Head of caudate nucleus (tissue), 42 donors: ENCODE data around the gene ADAM12.
"Not testable (repeated sequence)": the region's sequence is repeated elsewhere in the genome, so short reads cannot be mapped to it uniquely, and the experiment has no call there.

ENCODE experiments used
- DNase-seq, 42 donors: peaks; one replicate each; pipeline versions ENCODE4 v3.0.0 to v3.0.0-alpha.2; 2020 to 2021; ENCODE audit warnings: mixed read lengths in 7 of 42
- intact Hi-C: fragments of 100-400 bp; cut with DNase I; formaldehyde crosslinking; loops from one replicate; pipeline ENCODE4 v1.15.0; 2022

The ADAM12 gene

DNA sequence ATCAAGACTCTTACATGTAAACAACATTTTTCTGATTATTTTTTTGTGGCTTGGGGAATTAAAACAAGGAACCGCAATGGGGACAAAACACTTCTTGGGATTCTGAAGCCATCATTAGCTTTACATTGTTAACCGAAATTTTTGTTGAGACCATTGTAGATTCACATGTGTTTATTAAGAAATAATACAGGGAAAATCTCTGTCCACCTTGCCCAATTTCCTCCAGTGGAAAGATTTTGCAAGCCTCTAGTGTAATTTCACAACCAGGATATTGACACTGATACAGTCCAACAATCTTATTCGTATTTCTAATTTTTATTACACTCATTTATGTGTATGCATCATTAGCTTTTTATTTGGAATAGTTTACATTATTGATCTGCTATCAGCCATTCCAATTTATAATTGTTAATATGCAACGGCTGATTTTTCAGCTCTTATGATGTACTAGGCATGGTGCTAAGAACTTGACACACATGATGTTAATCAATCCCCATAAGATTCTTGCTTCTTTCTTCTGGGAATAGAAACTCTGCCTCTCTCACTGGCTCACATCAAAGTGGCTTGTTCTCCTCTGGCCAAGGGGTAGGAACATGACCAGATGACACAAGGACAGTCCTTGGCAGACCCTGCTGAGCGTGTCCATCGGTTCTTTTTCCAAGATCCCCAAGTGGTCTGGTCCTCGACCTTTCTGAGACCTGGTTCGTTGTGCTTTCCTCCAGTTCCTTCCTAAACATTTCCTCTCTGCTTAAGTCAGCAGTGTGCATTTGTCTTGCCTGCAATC is 137.6 kb downstream of the ADAM12 start:
- intact Hi-C loops, result no loop called here
- no peak for DNase-seq

DNA sequence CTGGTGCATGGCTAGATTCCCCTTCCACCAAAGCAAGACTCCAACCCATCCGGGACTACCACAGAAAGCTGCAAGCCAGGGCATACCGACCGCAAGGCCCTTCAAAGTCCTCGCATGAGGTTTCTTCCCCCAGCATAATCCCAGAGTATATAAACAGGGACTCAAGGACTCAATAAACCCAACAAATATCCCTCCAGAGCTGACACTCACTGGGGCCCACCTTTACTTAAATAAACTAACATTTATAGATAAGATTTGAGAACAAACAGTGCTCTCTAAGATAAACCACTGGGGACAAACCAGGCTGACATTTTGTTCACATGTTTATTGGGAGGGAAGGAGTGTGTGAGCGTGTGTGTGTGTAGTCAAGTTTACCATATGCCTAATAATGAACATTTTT is 138.2 kb downstream of the ADAM12 start:
- DNase-seq, result no peak
- intact Hi-C loops, result no loop called here

DNA sequence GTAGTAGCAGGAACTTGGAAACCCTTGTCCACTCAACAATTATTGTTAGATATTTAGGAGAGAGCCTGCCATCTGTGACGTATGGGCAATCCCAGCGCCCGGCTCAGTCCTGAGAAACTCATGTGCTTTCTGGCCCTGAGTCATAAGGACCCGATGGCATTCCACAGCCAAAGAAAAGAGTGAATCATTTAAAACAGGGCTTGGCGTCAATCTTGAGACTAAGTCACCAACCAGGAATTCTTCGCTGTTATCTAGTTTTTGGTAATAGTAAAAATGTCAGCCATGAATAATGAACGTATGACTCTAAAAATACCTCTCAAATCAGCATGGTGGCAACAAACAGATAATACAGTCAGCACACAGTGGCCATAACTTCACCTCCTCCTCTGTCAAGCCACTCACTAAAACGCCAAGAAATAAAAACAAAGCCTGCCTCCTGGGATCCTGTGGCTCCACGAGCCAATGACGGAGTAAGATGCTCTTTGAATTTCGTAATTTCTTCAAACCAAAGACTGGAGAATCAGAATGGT is 140.8 kb downstream of the ADAM12 start:
- intact Hi-C loops, result no loop called here
- no peak for DNase-seq

DNA sequence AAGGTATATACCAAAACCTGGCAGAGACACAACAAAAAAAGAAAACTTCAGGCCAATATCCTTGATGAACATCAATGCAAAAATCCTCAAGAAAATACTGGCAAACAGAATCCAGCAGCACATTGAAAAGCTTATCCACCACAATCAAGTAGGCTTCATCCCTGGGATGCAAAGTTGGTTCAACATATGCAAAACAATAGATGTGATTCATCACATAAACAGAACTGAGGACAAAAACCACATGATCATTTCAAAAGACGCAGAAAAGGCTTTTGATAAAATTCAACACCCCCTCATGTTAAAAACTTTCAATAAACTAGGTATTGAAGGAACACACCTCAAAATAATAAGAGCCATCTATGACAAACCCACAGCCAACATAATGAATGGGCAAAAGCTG is 141.9 kb downstream of the ADAM12 start:
- intact Hi-C loops, DNase-seq: not testable (repeated sequence)

DNA sequence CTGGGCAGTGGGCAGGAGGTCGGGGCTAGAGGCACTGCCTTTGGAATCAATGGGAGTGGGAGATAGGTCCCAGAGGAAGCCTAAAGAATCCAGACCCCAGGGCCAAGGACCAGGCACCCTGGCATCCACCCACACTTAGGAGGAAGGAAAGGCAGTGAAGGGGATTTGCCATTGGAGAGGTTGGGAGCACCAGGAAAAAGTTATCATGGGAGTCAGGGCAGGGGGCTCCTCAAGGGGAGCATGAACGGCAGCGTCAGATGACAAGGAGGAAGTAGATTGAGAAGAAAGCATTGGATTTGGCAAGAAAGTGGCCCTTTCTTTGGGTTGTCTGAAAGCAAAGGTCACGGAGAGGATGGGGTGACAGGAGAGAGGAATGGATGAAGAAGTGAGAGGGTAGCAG is 142.8 kb downstream of the ADAM12 start:
- intact Hi-C loops, result no loop called here
- DNase-seq, result no peak

DNA sequence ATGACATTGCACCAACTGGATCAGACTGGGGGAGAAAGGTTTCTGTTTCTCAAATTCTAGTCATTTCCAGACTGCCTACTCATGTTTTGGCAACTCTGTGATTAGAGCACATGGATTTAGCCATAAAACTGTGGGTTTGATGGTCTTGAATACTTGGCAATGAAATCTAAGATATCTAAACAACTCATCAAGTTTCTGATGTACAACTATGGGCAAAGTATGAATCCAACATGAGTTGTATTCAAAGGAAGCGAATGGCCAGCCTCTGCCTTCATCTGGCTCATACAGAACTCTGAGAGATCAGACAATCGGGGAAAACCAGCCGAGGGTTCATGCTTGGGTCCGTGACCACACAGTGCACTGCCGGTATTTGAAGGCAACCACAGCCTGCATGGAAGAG is 144.3 kb downstream of the ADAM12 start:
- intact Hi-C loops, result no loop called here
- DNase-seq, result no peak

DNA sequence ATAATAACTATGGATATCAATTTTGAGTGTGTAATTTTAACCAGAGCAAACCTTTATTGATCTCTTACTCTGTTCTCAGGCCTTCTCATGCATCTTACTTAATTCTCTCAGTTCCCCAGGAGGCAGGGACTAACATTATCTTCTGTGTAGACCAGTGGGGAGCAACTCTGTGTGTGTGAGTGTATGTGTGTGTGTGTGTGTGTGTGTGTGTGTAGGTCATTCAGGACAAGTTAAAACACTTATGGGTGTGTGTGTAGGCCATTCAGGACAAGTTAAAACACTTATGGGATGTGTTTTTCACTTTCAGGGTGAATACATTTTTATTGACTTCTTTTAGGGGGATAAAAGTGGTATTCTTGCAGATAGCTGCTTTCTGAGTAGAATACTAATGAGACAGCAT is 145.0 kb downstream of the ADAM12 start:
- no peak for DNase-seq
- intact Hi-C loops, result no loop called here

DNA sequence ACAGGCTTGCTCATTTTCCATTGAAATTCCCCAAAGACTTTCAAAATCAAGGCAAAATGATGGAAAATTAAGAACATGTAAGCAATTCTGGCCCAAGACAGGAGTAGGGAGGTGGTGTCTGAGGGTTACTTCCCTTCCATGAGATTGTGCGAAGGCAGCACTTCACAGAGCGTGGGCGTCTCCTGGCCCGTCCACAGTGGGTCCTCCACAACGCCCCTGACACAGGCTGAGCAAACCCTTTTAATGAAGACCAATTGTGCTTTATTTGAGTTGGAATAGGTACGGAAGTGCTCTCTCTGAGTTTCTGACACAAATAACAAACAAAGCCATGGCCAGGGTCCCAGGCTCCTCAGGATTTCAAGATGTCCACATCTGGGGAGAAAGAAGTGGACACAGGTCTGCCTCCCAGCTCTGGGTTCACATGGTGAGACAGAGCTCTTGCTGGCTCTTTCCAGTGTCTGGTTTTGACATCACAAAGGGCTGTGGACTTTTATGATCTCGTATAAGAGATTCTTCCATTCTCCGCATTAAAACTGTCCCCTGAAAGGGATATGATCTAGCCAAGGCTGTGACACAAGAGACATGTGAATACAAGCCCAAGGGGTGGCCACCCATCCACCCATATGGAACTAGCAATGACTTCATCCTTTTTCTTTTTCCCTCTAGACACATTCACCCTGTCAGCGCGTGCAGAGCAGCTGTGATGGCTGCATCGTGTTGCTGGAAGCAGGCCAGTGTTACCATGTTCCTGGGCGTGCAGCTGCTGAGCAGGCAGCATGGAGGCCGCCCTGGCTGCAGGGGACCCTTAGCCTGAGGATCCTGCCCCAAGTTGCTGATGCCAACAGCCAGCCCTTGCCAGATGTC is 145.6 kb downstream of the ADAM12 start:
- DNase-seq, result peak; percentile 26 to 90 (median 69)
- intact Hi-C loops, result no loop called here

DNA sequence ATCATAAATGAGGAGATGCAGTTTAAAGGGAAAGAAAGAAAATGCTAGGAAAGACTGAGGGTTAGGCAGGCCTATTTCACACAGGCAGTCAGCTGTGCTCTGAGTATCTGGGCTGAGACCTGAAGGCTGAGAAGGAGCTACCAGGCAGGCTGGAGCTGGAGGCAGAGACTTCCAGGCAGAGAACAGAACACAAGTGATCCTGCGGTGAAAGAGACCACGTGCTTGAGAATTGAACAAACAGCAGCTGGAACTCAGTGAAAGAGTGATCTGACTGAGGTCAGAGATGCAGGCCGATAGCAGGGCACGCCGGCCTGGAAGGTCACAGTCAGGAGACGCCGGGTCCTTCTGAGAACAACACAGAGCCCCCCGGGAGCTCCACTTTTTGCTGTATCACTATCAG is 147.8 kb downstream of the ADAM12 start:
- intact Hi-C loops, result no loop called here
- peak in 39 of 42 donors; percentile 21 to 86 (median 63) for DNase-seq

DNA sequence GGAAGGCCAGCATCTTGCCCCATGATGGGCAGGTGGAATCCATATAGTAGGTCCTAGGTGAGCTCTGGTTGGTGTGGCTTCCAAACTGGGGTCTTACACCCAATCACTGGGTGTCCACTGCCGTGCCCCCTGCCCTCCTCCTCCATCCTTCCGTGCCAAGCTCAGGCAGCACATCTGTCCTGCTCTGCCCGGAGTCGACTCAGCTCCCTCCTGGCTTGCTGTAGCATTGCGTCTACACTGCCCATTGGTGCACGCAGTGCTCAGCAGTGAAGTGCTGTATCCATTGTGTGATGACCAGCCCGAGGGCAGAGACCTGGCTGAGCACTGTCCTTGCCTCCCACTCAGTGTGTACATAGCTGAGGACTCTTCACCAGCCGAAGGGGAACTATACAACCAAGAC is 148.4 kb downstream of the ADAM12 start:
- no peak for DNase-seq
- intact Hi-C loops, result no loop called here

DNA sequence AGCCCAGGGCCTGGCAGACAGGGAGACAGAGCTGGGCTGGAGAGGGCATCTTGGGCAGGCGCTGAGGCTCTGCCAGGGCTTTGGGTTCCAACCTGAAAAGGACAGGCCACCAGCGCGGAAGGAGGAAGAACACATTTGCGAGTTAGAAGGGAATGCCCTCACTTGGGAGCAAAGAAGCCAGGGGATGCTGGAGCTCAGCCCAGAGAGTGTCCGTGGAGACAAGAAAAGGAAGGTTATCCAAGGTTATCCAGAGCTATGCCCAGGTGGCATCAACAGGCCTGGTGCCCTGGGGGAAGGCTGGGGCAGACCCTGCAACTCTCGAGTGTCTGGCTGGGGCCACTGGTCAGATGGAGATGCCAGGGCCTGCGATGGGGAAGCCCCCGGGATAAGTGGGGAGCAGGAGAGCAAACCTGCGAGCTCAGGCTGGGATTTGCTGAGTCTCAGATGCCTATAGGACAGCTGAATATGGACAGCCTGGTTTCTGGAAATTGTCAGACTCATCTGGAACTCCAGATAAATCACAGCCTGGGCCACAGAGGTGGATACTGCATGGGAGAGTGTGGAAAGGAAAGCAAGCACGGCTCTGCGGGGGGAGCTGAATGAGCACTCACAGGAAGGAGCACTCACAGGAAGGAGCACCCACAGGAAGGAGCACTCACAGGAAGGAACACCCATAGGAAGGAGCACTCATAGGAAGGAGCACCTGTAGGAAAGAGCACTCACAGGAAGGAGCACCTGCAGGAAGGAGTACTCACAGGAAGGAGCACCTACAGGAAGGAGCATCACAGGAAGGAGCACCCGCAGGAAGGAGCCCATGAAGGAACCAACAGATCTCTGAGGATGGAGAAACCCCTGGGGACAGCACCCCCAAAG is 152.1 kb downstream of the ADAM12 start:
- peak in 5 of 42 donors; percentile 22 to 56 (median 28) for DNase-seq
- intact Hi-C loops, result no loop called here

DNA sequence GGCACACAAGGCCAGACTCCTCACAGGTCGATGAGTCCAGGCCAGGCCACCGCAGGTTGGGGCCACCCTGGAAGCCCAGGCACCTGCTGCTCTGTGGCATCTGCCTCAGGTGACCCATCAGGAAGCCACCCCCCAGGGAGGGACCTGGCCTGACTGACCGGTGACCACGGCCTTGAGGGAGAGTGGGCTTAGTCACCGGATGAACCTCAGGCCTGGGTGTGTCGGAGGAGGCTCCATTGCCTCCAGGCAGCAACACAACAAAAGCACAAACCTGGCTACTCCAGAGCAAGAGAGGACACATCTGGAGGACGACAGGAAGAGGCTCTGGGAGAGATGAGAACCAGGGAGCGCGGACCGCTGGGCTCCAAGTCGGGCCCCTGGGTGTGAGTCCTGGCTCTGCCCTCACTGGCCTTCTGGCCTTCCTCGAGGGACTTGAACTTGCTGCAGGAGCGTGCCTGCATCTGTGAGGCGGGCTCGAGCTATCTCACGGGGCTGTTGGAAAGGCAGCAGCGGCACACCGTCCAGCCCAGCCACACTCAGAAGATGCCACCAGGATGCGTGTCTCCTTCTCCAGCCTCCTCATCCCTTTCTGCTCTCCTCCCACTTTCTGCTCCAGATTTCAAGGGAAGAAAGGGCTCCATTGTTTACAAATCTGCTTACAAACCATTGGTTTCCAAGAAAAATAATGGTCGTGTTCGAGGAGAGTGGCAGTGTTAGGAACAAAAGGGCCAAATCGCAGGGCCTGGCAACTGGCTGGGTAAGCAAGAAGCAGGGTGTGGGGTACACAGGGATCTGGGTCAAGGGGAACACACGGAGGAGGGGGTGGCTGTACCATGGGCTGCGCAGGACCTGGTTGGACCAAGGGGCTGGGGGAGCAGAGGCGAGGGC is 152.9 kb downstream of the ADAM12 start:
- DNase-seq, result peak in 13 of 42 donors; percentile 13 to 53 (median 23)
- intact Hi-C loops, result no loop called here

DNA sequence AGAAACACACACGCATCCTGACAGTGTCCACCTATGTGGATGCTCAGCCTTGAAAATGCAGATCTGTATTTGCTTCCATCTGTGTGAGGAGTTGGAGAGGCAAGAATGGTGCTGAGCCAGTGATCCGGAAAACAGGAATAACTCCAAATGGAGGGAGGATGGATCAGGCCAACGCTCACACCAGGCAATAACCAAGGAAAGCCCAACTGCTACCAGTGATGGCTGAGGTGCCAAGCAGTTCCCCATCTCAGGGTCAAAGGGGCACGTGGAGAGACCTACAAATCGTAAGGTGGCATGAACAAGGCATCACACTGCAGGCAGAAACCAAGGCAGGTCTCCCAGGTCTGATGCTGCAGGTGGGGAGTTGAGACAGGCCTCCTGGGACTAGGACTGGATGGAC is 153.6 kb downstream of the ADAM12 start:
- DNase-seq, result no peak
- intact Hi-C loops, result no loop called here

DNA sequence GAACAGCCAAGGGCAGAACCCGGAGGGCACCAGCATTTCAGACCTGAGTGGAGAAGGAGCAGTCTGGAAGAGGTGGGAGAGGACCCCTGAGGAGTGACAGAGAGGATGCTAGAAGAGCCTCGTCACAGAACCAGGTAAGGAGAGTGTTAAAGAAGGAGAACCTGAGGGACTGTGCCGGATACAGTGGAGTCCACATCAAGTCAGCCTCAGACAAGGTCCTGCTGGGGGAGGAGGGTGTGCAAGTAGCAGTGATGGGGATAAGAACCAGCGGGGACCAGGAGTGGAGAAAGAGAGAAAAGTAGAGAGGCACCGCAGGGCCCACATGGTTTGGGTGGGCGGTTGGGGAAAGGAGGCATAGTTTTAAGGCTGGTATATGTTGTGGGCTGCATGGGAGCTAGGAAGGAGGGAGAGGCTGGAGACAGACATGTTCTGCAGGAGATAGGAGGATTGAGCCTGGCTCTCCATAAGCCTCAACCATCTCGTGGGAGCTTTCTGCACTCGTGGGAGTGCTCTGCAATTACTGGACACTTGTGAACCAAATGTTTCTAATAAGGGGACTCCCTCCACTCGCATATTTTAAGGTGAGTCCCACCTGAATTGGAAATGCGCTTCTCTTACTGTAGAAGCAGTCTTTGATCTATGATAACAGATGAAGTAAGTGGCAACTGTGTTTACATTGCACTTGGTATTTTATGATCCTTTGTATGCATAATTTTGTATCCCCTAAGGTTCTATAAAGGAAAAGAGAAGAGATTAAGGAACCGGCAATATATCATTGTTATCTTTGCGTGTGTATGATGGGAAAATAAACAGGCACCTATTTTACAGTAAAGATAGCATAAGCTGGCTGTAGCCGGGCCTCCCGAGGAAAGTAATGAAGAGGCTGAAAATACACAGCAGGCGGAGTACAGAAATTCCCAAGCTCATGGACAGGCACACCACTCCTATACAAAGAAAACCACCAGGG is 154.8 kb downstream of the ADAM12 start:
- intact Hi-C loops, result no loop called here
- no peak for DNase-seq

DNA sequence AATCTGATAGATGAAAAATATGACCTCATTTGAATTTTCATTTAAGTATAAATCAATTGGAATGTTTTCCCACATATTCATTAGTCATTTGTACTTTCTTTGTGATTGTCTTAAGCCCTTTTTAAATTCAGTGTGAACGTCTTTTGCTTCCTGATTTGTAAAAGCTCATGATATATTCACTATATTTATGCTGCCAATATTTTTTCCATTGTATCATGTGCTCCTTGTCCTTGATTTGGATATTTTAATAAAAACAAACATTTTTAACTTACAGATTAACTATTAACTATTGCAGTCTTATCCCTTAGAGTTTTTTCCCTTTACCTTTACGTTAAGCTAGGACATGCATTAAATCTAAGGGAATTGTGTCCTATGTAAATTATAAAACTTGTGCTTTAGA is 157.7 kb downstream of the ADAM12 start:
- DNase-seq, result no peak
- intact Hi-C loops, result no loop called here

DNA sequence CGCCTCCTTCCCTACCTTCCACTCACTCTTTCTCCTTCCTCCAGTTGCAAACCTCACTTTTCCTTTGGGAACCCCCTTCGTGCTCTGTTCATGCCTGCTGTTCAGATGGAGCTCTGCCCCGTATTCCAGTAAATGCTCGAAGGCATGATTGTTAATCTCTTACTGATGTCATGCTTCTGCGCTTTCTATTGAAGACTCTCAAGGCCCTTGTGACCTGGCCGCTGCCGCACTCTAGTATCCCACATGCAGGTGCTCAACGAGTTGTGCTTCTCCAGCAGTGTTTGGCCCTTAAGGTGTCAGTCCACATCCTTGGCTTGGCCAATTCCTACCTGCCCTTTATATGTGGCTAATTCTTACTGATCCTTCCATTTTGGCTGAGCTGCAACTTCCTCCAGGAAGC is 158.6 kb downstream of the ADAM12 start:
- peak in 2 of 42 donors; percentile 27 to 28 for DNase-seq
- intact Hi-C loops, result no loop called here

DNA sequence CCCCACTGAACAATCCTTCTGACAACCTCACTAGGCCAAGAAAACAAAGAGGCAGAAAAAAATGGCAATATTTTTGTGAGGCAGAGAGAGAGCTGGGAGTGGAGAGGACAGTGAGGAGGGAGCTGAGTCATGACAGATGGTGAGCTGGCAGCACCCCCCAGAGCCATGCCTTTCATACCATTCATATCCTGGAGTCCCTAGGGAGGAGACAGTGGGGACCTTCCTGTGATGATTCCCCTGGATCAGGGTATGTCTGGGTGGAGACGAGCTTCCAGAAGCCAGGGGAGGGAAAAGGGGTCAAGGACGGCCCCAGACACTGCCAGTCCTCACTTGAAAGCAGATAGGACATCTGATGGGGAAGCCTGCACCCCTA is 160.5 kb downstream of the ADAM12 start:
- intact Hi-C loops, result no loop called here
- DNase-seq, result peak in 1 of 42 donors; percentile 35
